ENCODE results near the gene IRF2BP1. TPM values are rescaled to one million over a fixed set of nuclear protein-coding genes. Genes with fewer than 3 reads are reported as not detected.

The IRF2BP1 gene
- total and polyA plus RNA-seq, 2 donors (not counting 1 experiment from before 2014, with no cell fraction given), result 4.0 to 23.1 TPM

- H3K4me3 ChIP-seq (replicated peaks in 1 of 4; ENCODE audit: control extremely low read depth in 1 of 4, insufficient read depth in 1 of 4, low read depth in 3 of 4, low read length in 4 of 4), result no peak within 1 kb of the TSS
- no peaks in the 10 kb centered on the region for H3K36me3 ChIP-seq (ENCODE audit: control insufficient read depth, insufficient read depth, low read length)
- H3K4me2 ChIP-seq (ENCODE audit: extremely low read depth, insufficient read depth, low read length), result no peak within 1 kb of the TSS
- no peak within 1 kb of the TSS for H3K27ac ChIP-seq (ENCODE audit: insufficient read depth, low read length)
- TF ChIP-seq, protein P1, sequence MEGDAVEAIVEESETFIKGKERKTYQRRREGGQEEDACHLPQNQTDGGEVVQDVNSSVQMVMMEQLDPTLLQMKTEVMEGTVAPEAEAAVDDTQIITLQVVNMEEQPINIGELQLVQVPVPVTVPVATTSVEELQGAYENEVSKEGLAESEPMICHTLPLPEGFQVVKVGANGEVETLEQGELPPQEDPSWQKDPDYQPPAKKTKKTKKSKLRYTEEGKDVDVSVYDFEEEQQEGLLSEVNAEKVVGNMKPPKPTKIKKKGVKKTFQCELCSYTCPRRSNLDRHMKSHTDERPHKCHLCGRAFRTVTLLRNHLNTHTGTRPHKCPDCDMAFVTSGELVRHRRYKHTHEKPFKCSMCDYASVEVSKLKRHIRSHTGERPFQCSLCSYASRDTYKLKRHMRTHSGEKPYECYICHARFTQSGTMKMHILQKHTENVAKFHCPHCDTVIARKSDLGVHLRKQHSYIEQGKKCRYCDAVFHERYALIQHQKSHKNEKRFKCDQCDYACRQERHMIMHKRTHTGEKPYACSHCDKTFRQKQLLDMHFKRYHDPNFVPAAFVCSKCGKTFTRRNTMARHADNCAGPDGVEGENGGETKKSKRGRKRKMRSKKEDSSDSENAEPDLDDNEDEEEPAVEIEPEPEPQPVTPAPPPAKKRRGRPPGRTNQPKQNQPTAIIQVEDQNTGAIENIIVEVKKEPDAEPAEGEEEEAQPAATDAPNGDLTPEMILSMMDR (conservative IDR thresholded peaks at IDR 0.05 in 1 of 2, IDR thresholded peaks at IDR 0.05 in 1 of 2; ENCODE audit: low read depth in 1 of 2, low read length in 2 of 2), result no peak
- no peak for TF ChIP-seq EZH2 (IDR thresholded peaks at IDR 0.05; ENCODE audit: low read length, missing control alignments)
- no peak within 1 kb of the TSS for H3K9ac ChIP-seq (ENCODE audit: insufficient read depth, low read length)
- DNase-seq (ENCODE audit: low read depth in 2 of 2), result no peak
- H4K20me1 ChIP-seq (ENCODE audit: control insufficient read depth, extremely low read depth, insufficient read depth, low read length), result no peaks in the 10 kb centered on the region
- H2AFZ ChIP-seq (ENCODE audit: low read length), result no peak within 1 kb of the TSS
- H3K79me2 ChIP-seq (ENCODE audit: control insufficient read depth, insufficient read depth, low read length), result no peaks in the 10 kb centered on the region
- peaks cover 2% of the 10 kb centered on the region for H3K27me3 ChIP-seq (ENCODE audit: control insufficient read depth, insufficient read depth, low read length)
- no peaks in the 10 kb centered on the region for H3K4me1 ChIP-seq (ENCODE audit: control insufficient read depth, extremely low read depth, insufficient read depth, low read length)
- no peaks in the 10 kb centered on the region for H3K9me3 ChIP-seq (ENCODE audit: control insufficient read depth, insufficient read depth, low read depth, low read length)
Measured at GRCh38 chr19:45913874-45914830, 28.2 kb upstream of the IRF2BP1 start, which contains the start of gene NANOS2. Gene NANOS2, minus strand, starts transcription at chr19:45914778. Its CDS starts 85 bp downstream, at chr19:45914693.

GRCh38 chr19:45911291-45911690, 25.4 kb upstream of the IRF2BP1 start:
- H3K9me3 ChIP-seq (ENCODE audit: control insufficient read depth, insufficient read depth, low read depth, low read length), result no peaks in the 10 kb centered on the region
- TF ChIP-seq, protein P1 (conservative IDR thresholded peaks at IDR 0.05 in 1 of 2, IDR thresholded peaks at IDR 0.05 in 1 of 2; ENCODE audit: low read depth in 1 of 2, low read length in 2 of 2), result no peak
- no peak for TF ChIP-seq EZH2 (IDR thresholded peaks at IDR 0.05; ENCODE audit: low read length, missing control alignments)
- H3K4me1 ChIP-seq (ENCODE audit: control insufficient read depth, extremely low read depth, insufficient read depth, low read length), result no peaks in the 10 kb centered on the region
- H3K27ac ChIP-seq (ENCODE audit: insufficient read depth, low read length), result no peak overlapping the region
- H3K4me2 ChIP-seq (ENCODE audit: extremely low read depth, insufficient read depth, low read length), result no peak overlapping the region
- H3K9ac ChIP-seq (ENCODE audit: insufficient read depth, low read length), result no peak overlapping the region
- no peak for DNase-seq (ENCODE audit: low read depth in 2 of 2)
- peaks cover 2% of the 10 kb centered on the region for H3K27me3 ChIP-seq (ENCODE audit: control insufficient read depth, insufficient read depth, low read length)
- no peaks in the 10 kb centered on the region for H4K20me1 ChIP-seq (ENCODE audit: control insufficient read depth, extremely low read depth, insufficient read depth, low read length)
- no peak overlapping the region for H3K4me3 ChIP-seq (replicated peaks in 1 of 4; ENCODE audit: control extremely low read depth in 1 of 4, insufficient read depth in 1 of 4, low read depth in 3 of 4, low read length in 4 of 4)
- no peaks in the 10 kb centered on the region for H3K36me3 ChIP-seq (ENCODE audit: control insufficient read depth, insufficient read depth, low read length)
- no peak overlapping the region for H2AFZ ChIP-seq (ENCODE audit: low read length)
- no peaks in the 10 kb centered on the region for H3K79me2 ChIP-seq (ENCODE audit: control insufficient read depth, insufficient read depth, low read length)

DNA sequence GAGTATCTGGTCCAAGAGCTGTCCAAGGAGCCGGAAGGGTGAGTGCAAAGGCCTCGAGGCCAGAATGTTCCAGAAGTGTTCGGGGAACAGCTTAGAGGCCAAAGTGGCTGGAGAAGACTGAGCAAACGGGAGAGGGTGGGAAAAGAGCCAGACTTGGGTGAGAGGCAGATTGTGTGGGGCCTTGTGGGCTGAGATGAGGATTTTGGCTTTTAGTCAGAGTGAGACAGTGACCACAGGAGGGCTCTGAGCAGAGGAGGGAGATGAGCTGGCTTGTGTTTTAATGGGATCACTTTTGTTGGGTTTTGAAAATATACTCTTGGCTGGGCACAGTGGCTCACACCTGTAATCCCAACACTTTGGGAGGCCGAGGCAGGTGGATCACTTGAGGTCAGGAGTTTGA, 23.0 kb upstream of the IRF2BP1 start:
- no peaks in the 10 kb centered on the region for H3K36me3 ChIP-seq (ENCODE audit: control insufficient read depth, insufficient read depth, low read length)
- no peak overlapping the region for H3K4me2 ChIP-seq (ENCODE audit: extremely low read depth, insufficient read depth, low read length)
- no peak overlapping the region for H3K27ac ChIP-seq (ENCODE audit: insufficient read depth, low read length)
- no peak overlapping the region for H3K4me3 ChIP-seq (replicated peaks in 1 of 4; ENCODE audit: control extremely low read depth in 1 of 4, insufficient read depth in 1 of 4, low read depth in 3 of 4, low read length in 4 of 4)
- peaks cover 2% of the 10 kb centered on the region for H3K27me3 ChIP-seq (ENCODE audit: control insufficient read depth, insufficient read depth, low read length)
- no peaks in the 10 kb centered on the region for H4K20me1 ChIP-seq (ENCODE audit: control insufficient read depth, extremely low read depth, insufficient read depth, low read length)
- H3K79me2 ChIP-seq (ENCODE audit: control insufficient read depth, insufficient read depth, low read length), result no peaks in the 10 kb centered on the region
- no peak overlapping the region for H3K9ac ChIP-seq (ENCODE audit: insufficient read depth, low read length)
- TF ChIP-seq EZH2 (IDR thresholded peaks at IDR 0.05; ENCODE audit: low read length, missing control alignments), result no peak
- TF ChIP-seq, protein P1 (conservative IDR thresholded peaks at IDR 0.05 in 1 of 2, IDR thresholded peaks at IDR 0.05 in 1 of 2; ENCODE audit: low read depth in 1 of 2, low read length in 2 of 2), result no peak
- no peaks in the 10 kb centered on the region for H3K4me1 ChIP-seq (ENCODE audit: control insufficient read depth, extremely low read depth, insufficient read depth, low read length)
- no peaks in the 10 kb centered on the region for H3K9me3 ChIP-seq (ENCODE audit: control insufficient read depth, insufficient read depth, low read depth, low read length)
- no peak overlapping the region for H2AFZ ChIP-seq (ENCODE audit: low read length)
- DNase-seq (ENCODE audit: low read depth in 2 of 2), result peak in 1 of 2 donors; percentile 35

All from fibroblast of lung (primary cell).